A549 treated with CORT108297 at 1 μM for 4 hours (cell line): ENCODE results near the gene UGT2A2. TPM values are rescaled to one million over a fixed set of nuclear protein-coding genes. Genes with fewer than 3 reads are reported as not detected.

Experiments used
- total RNA-seq: library from RNA; stranded (reverse); fragments of 200-300 nt; extraction: Qiagen RNA extraction; gene quantifications from 5 replicates; pipeline ENCODE4 v1.2.3, GENCODE V29; 2022

The UGT2A2 gene
- total RNA-seq = not detected in 5 replicates

GRCh38 chr4:69639542-69639941 is at the start of gene UGT2A2:
Gene UGT2A2, minus strand, starts transcription at chr4:69639642. Its CDS starts 2 bp downstream, at chr4:69639640.

GRCh38 chr4:69653147-69653546 is 13.7 kb upstream of the UGT2A2 start, which contains the start of gene UGT2A1:
Gene UGT2A1, minus strand, starts transcription at chr4:69653247. Its CDS starts 5,603 bp downstream, at chr4:69647644.

Other genes with a start within 250 kb of the UGT2A2 start
- 0.07 to 0.12 TPM in 2 of 5 replicates, not detected in the others for gene UGT2B4, start 143.7 kb downstream of the UGT2A2 start, total RNA-seq
- gene UGT2A1, start 13.6 kb upstream of the UGT2A2 start, total RNA-seq = not detected in 5 replicates
- 0.01 to 0.05 TPM (median 0.03 TPM) in 4 of 5 replicates, not detected in the other for gene SULT1B1, start 121.0 kb upstream of the UGT2A2 start, total RNA-seq
- not detected in 5 replicates for gene SULT1E1, start 220.5 kb upstream of the UGT2A2 start, total RNA-seq